NCI-H2196 (cell line): ENCODE data around the gene ANGPT4.
"Not testable (repeated sequence)": the region's sequence is repeated elsewhere in the genome, so short reads cannot be mapped to it uniquely, and the experiment has no call there.

Source experiments
- DNase-seq: peaks from one replicate; lab custom pipeline; 2025; ENCODE audit not compliant: unreplicated experiment; lab: John Stamatoyannopoulos, UW

Gene ANGPT4

GRCh38 chr20:909641-910040 is 6.5 kb downstream of the ANGPT4 start:
- DNase-seq, result no peak

- DNase-seq, result no peak
Observed at GRCh38 chr20:906703-907270, 9.3 kb downstream of the ANGPT4 start.

- no peak for DNase-seq
Observed at GRCh38 chr20:906001-906520, 10.1 kb downstream of the ANGPT4 start.

- no peak for DNase-seq
Observed at GRCh38 chr20:905396-905961, 10.7 kb downstream of the ANGPT4 start.

- no peak for DNase-seq
Observed at GRCh38 chr20:904039-904545, 12.0 kb downstream of the ANGPT4 start.

GRCh38 chr20:897436-897835 is 18.7 kb downstream of the ANGPT4 start:
- DNase-seq, result not testable (repeated sequence)

GRCh38 chr20:896501-897025 is 19.6 kb downstream of the ANGPT4 start:
- no peak for DNase-seq

GRCh38 chr20:892371-892770 is 23.8 kb downstream of the ANGPT4 start:
- not testable (repeated sequence) for DNase-seq

- no peak for DNase-seq
Observed at GRCh38 chr20:891706-892080, 24.4 kb downstream of the ANGPT4 start.

GRCh38 chr20:891058-891705 is 25.0 kb downstream of the ANGPT4 start:
- no peak for DNase-seq

- no peak for DNase-seq
Observed at GRCh38 chr20:890666-891057, 25.5 kb downstream of the ANGPT4 start.

- DNase-seq, result no peak
Observed at GRCh38 chr20:889932-890463, 26.1 kb downstream of the ANGPT4 start.

GRCh38 chr20:889106-889505 is 27.0 kb downstream of the ANGPT4 start:
- DNase-seq, result no peak

GRCh38 chr20:888057-888456 is 28.1 kb downstream of the ANGPT4 start:
- no peak for DNase-seq

GRCh38 chr20:887137-887536 is 29.0 kb downstream of the ANGPT4 start:
- DNase-seq, result no peak

- no peak for DNase-seq
Observed at GRCh38 chr20:884983-885952, 30.9 kb downstream of the ANGPT4 start.

GRCh38 chr20:881783-882144 is 34.4 kb downstream of the ANGPT4 start:
- DNase-seq, result no peak

GRCh38 chr20:881051-881782 is 34.9 kb downstream of the ANGPT4 start:
- DNase-seq, result no peak

GRCh38 chr20:879626-880025 is 36.5 kb downstream of the ANGPT4 start:
- DNase-seq, result no peak
